Brain microvascular endothelial cell (primary cell): ENCODE data around the gene EGLN3.
A peak's percentile ranks its signal among the peaks of the same experiment; 100 is the strongest.

Experiments used
- DNase-seq: peaks from one replicate; pipeline ENCODE4 v3.0.0-alpha.2; 2020
- H3K27ac ChIP-seq: fragments of 250-450 bp; sonication (Bioruptor Pico); 2 replicates; pipeline ENCODE4 v1.5.1; 2020; ENCODE audit warnings: mild to moderate bottlenecking, moderate library complexity
- H3K27me3 ChIP-seq: fragments of 250-450 bp; sonication (Bioruptor Pico); replicated peaks from 2 replicates; pipeline ENCODE4 v1.5.1; 2020; ENCODE audit warnings: mild to moderate bottlenecking
- H3K36me3 ChIP-seq: fragments of 250-450 bp; sonication (Bioruptor Pico); replicated peaks from 2 replicates; pipeline ENCODE4 v1.5.1; 2020; ENCODE audit warnings: mild to moderate bottlenecking
- H3K4me3 ChIP-seq: 2 replicates; pipeline ENCODE4 v1.5.1; 2011; ENCODE audit warnings: low read depth, mild to moderate bottlenecking, control low read depth, low read length, moderate library complexity
- CTCF ChIP-seq: IDR thresholded peaks from 2 replicates; pipeline ENCODE4 v1.5.1; 2011; ENCODE audit warnings: low read depth, mild to moderate bottlenecking, moderate library complexity, low read length, control low read depth, inconsistent platforms; ENCODE audit errors: missing control alignments
- in situ Hi-C: cut with HindIII; loops from 2 replicates; pipeline ENCODE4 v1.10.0; 2017; ENCODE audit warnings: low sequenced_read_pairs, low pct_ligation_motif_present

Gene EGLN3

GRCh38 chr14:33992274-33993007 is 41.6 kb upstream of the EGLN3 start:
- H3K4me3 ChIP-seq: no peak overlapping the region
- H3K27me3 ChIP-seq: no peaks in the 10 kb centered on the region
- in situ Hi-C loops: no loop called here
- DNase-seq: no peak
- TF ChIP-seq CTCF: no peak
- H3K36me3 ChIP-seq: no peaks in the 10 kb centered on the region
- no peak overlapping the region for H3K27ac ChIP-seq

GRCh38 chr14:33990790-33991189 is 39.9 kb upstream of the EGLN3 start:
- no peak overlapping the region for H3K27ac ChIP-seq
- DNase-seq: no peak
- TF ChIP-seq CTCF: no peak
- H3K36me3 ChIP-seq: no peaks in the 10 kb centered on the region
- H3K4me3 ChIP-seq: no peak overlapping the region
- in situ Hi-C loops: no loop called here
- H3K27me3 ChIP-seq: no peaks in the 10 kb centered on the region

GRCh38 chr14:33987565-33988080 is 36.7 kb upstream of the EGLN3 start:
- Histone ChIP-seq H3K4me3 (no peak overlapping the region), H3K27ac (no peak overlapping the region), H3K27me3 (no peaks in the 10 kb centered on the region), H3K36me3 (no peaks in the 10 kb centered on the region)
- no peak for DNase-seq
- TF ChIP-seq CTCF: no peak
- in situ Hi-C loops: no loop called here

- no peaks in the 10 kb centered on the region for H3K36me3 ChIP-seq
- in situ Hi-C loops: no loop called here
- H3K4me3 ChIP-seq: no peak overlapping the region
- H3K27me3 ChIP-seq: no peaks in the 10 kb centered on the region
- no peak overlapping the region for H3K27ac ChIP-seq
- peak; percentile 82 for DNase-seq
- no peak for TF ChIP-seq CTCF
These were observed 35.9 kb upstream of the EGLN3 start for GRCh38 chr14:33986804-33987203.

GRCh38 chr14:33985242-33985641 is 34.4 kb upstream of the EGLN3 start:
- no peak overlapping the region for H3K4me3 ChIP-seq
- H3K36me3 ChIP-seq: no peaks in the 10 kb centered on the region
- no peaks in the 10 kb centered on the region for H3K27me3 ChIP-seq
- DNase-seq: no peak
- in situ Hi-C loops: no loop called here
- no peak for TF ChIP-seq CTCF
- H3K27ac ChIP-seq: no peak overlapping the region
